GM19023 (cell line): ENCODE data around the gene BCL6.

ENCODE experiments used
- ATAC-seq: cut with Tn5 transposase; IDR thresholded peaks from one replicate; pipeline ENCODE4 v1.9.1; 2021; ENCODE audit warnings: mild to moderate bottlenecking, moderate library complexity; ENCODE audit not compliant: unreplicated experiment

BCL6 gene

GRCh38 chr3:187719628-187720336 lies 25.5 kb downstream of the BCL6 start:
- ATAC-seq = no peak

DNA sequence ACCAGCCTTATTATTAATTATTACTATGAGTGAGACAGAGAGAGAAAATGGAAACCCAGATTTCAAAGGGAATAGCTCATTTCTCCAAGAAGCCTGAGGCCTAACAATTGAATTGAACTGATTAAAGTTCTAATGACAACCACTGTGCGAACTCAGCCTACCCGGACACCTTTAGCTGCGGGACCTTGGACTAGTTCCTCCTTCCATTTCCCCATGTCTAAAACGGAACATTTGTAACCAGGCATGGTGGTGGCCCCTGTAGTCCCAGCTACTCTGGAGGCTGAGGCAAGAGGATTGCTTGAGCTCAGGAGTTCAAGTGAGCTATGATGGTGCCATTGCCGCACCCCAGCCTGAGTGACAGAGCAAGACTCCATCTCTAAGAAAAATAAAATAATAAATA lies 26.5 kb downstream of the BCL6 start:
- ATAC-seq = no peak

GRCh38 chr3:187717572-187717971 lies 27.7 kb downstream of the BCL6 start:
- ATAC-seq = no peak

DNA sequence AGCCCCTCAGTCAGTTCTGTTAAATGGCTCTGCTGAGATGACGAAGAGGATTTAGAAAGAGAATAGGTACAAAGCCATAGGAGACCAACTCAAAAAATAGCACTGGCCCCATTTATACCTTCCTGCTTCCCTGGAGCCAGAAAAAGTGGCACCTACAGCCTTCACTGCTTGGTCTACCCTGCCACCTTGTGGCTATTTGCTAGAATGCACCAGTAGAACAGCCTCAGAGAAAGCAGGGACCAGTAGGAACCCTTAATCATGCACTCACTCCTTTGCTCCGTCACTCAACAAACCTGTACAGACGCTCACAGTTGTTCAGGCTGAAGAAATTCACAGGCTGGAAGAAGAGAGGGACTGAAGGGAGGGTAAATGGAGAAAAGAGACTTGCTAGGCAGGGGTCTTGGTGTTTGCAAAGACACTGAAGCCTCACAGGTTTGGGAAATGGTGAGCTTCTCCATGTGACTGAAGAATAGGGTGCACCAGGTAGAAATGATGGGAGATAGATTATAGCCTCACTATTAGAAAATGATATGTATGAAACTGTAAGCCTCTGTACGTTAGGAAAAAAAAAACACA lies 30.8 kb downstream of the BCL6 start:
- ATAC-seq = peak; percentile 88

GRCh38 chr3:187713504-187713903 lies 31.8 kb downstream of the BCL6 start:
- ATAC-seq = no peak

- ATAC-seq = no peak
Measured at GRCh38 chr3:187709155-187709554, 36.1 kb downstream of the BCL6 start.

GRCh38 chr3:187708696-187709095 lies 36.6 kb downstream of the BCL6 start:
- no peak for ATAC-seq

GRCh38 chr3:187706971-187707370 lies 38.3 kb downstream of the BCL6 start:
- no peak for ATAC-seq

- ATAC-seq = no peak
Measured at GRCh38 chr3:187705164-187705563, 40.1 kb downstream of the BCL6 start.

DNA sequence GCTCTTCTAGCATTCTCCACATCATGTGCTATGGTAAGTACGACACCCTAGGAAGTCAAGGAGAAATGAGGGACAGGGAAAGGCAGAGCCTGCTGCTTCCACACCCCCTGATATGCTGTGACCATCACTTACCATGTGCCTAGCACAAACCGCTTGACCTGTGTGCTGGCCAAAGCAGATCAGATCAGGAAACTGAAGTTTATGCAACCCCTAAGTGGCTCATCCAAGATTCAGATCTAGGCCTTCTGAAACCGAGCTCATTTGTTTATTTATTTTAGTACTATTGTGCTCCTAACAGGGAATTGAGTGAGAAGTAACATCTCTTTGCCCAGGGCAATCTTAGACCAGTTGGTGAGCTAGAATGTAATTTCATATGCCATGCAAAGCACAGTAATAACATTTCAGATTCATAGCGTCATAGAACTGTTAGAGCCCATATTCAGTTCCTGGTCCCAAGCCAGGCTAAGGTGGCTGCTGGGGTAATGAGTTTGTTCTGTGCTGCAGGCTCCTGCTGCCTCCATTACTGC lies 42.7 kb downstream of the BCL6 start, which contains the start of gene RTP2:
RTP2 (minus strand) TSS at position 51 of the 527 bp plus-strand sequence. CDS start 429 bp downstream, outside the sequence.
- ATAC-seq = no peak

DNA sequence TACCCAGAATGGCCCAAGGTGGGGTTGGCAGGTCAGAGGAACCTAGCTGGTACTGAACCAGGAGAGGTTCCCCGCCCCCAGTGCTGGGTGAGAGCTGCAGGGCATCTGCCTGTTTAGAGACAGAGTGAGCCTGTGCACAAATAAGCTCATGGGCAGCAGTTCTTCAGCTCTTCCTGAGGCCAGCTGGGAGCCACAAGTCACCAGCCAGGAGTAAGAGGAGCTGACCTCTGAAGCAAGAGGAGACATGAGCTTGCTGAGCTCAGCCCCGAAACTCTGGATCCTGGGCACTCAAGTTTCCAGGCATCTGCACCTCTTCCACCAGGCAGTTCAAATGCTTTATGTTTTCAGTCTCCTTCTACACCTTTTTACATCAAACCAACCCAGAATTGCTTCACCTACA lies 45.0 kb downstream of the BCL6 start:
- no peak for ATAC-seq

DNA sequence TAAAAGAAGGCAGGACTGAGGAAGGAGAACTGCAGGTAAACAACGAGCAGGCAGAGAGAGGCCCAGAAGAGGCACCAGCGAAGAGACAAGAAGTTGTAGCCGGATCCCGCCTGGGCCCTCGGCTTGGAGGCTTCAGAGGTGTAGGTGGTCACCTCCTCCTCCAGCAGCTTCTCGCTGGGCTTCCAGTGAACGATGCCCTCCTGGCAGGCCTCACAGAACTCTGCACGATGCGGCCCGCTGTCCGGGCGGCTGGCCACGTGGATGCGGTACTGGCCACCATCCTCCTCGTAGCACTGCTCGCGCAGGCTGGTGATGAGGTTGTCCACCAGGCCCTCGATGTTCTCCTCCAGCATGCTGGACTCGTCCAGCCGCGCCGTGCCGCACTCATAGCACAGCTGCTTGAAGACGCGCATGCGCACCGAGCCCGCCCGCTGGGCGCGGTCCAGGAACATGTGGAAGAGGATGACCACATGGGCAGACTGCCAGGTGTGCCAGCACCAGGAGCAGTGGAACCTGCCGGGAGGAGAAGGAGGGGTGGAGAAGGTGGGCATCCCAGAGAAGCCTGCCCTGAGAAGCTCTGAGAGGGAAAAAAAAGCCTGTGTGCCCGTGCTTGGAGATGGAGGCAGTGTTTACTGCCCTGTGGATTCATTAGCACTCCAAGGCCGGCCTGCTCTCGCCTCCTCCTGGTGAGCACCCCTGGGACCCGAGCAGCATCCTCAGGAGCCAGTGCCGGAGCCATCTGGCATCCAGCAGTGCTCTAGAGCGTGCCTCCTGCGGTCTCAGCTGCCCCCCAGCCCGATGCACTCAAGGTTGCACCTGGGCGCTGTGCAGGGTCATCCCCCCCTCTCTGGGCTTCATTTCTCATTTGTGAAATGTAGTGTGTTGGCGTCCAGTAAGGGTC lies 46.5 kb downstream of the BCL6 start:
- ATAC-seq = no peak

DNA sequence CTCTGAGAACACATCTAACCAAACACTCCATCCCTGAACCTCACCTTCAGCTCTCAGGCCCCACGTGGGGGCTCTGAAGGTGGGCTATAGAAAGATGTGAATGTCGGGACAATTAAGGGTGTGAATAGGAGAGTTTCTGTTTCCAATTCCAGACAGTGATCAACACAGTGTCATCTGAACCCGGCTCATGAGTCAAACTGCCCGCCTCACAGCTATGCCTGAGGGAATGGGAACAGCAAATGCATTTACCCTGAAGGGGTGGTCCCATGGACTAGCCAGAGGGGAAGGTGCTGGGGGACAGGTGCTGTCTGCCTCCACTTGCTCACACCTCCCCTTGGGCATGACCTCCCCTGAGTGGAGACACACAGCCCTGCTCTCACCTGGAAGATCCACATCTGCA lies 49.2 kb downstream of the BCL6 start:
- no peak for ATAC-seq

GRCh38 chr3:187695449-187695848 lies 49.8 kb downstream of the BCL6 start:
- ATAC-seq = no peak

DNA sequence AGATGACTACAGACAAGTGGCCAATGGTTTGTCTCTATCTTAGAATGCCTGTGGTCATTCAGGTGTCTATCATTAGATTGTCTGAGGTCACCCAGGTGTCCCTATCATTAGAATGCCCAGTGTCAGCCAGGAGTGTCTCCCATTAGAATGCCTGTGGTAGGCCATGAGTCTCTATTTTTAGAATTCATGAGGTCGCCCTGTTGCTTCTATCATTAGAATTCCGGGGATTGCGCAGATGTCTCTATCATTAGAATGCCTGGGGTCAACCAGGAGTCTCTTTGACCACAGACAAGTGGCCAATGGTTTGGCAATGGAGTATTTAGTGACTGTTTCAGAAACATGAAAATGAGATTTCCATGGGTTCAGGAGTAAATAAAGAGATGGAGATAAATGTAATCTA lies 50.5 kb downstream of the BCL6 start:
- no peak for ATAC-seq

DNA sequence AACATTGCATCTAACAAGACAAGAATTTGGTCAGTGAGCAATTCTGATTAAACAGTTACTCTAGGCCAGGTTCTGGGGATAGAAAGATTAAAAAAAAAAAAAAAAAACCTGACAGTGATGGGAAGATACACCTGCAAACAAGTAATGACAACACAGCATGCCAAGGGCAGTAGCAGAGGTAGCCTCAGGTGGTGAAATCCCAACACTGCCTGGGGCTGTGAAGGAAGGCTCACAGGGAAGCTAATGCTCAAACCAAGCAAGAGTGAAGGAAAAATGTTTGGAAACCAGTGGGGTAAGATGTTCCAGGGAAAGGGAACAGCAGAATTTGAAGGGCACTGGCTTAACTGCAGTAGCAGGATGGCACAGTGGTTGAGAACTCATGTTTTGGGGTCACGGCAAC lies 51.8 kb downstream of the BCL6 start:
- no peak for ATAC-seq

GRCh38 chr3:187689984-187690383 lies 55.3 kb downstream of the BCL6 start:
- no peak for ATAC-seq

DNA sequence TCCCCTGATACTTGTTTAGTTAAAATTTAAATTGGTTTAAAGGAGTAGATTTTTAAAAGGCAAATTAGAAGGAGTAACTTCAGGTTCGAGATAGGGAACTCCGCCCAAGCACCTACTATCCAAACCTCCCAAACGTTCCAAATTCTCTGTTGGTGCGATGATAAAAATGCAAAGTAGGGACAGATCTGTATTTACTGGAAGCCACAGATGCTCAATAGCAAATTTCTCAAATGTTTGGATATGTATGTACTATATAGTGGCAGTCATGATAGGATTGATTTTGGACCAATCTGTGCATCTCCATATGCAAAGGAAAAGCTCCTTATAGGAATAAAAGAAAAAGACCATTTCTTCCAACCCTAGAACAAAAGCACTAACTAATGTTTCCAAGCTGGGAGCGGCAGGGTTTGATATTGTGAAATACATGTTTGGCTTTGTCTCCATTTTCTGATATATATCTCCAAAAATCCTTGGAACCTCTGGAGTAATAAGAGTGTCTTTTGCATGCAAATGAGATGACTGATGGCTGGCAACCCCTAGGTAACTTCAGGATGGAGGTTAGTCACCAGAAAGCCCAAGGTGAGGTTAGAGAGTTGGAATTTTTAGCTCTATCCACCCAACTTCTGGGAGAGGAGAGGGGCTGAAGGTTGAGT lies 58.5 kb downstream of the BCL6 start:
- no peak for ATAC-seq

- no peak for ATAC-seq
Measured at GRCh38 chr3:187685948-187686347, 59.3 kb downstream of the BCL6 start.

- ATAC-seq = no peak
Measured at GRCh38 chr3:187684880-187685279, 60.4 kb downstream of the BCL6 start.

GRCh38 chr3:187684444-187684843 lies 60.8 kb downstream of the BCL6 start:
- ATAC-seq = no peak
